Mucosa of descending colon (tissue), 3 donors: ENCODE measurements around the gene PCNP. TPM values are rescaled to one million over a fixed set of nuclear protein-coding genes. Genes with fewer than 3 reads are reported as not detected.
"Not testable (repeated sequence)": the region's sequence is repeated elsewhere in the genome, so short reads cannot be mapped to it uniquely, and the experiment has no call there.

ENCODE experiments used
- ATAC-seq: fragments of 200-7000 bp; cut with Tn5 transposase; one replicate; pipeline ENCODE4 v1.9.1; 2020; ENCODE audit warnings: mild to moderate bottlenecking, moderate library complexity
- DNase-seq, 3 donors: peaks; one replicate each; pipeline ENCODE4 v3.0.0-alpha.2; 2020
- H3K36me3 ChIP-seq: fragments of 200-600 bp; one replicate; pipeline ENCODE4 v1.8.0; 2021; ENCODE audit warnings: low read depth, mild to moderate bottlenecking
- H3K4me1 ChIP-seq: fragments of 200-600 bp; one replicate; pipeline ENCODE4 v1.8.0; 2021; ENCODE audit warnings: low read depth, mild to moderate bottlenecking
- H3K4me3 ChIP-seq: fragments of 200-600 bp; one replicate; pipeline ENCODE4 v1.8.0; 2021; ENCODE audit warnings: mild to moderate bottlenecking
- H3K9me3 ChIP-seq: fragments of 200-600 bp; one replicate; pipeline ENCODE4 v1.8.0; 2021; ENCODE audit warnings: mild to moderate bottlenecking
- intact Hi-C, 2 donors: fragments of 100-400 bp; cut with DNase I in 1 of 2; cut with micrococcal nuclease in 1 of 2; formaldehyde crosslinking; loops; one replicate each; pipeline versions ENCODE4 v1.11.0 to v1.11.1; 2022; cut with DNase I, micrococcal nuclease
- total RNA-seq, 3 donors: library from RNA; stranded (reverse); fragmentation: NEBNext Ultra II Directional in 2 of 3; extraction: Animal tissue kit (Norgen Biotek cat#: 25700) in 2 of 3; gene quantifications; one replicate each; pipeline versions ENCODE4 v1.2.1 to v1.2.4, GENCODE V29; 2021 to 2023
- TF ChIP-seq, protein P1 (sequence below): fragments of 200-600 bp; IDR thresholded peaks from one replicate; pipeline ENCODE4 v1.8.0; 2022; ENCODE audit warnings: antibody characterized with exemption, mild to moderate bottlenecking
- donor health status: DM: no; HTN: no; CAD: no; lungs with moderate emphysema.
- donor health status: DM: no; HTN: no; CAD: no.
- donor health status: DM: no; HTN: yes; CAD: no.

PCNP gene
- total RNA-seq, 3 donors from 2014 or later, result 78.0 to 168 (median 94.3) TPM

GRCh38 chr3:101603184-101603583 lies 29.2 kb downstream of the PCNP start:
- TF ChIP-seq, protein P1, sequence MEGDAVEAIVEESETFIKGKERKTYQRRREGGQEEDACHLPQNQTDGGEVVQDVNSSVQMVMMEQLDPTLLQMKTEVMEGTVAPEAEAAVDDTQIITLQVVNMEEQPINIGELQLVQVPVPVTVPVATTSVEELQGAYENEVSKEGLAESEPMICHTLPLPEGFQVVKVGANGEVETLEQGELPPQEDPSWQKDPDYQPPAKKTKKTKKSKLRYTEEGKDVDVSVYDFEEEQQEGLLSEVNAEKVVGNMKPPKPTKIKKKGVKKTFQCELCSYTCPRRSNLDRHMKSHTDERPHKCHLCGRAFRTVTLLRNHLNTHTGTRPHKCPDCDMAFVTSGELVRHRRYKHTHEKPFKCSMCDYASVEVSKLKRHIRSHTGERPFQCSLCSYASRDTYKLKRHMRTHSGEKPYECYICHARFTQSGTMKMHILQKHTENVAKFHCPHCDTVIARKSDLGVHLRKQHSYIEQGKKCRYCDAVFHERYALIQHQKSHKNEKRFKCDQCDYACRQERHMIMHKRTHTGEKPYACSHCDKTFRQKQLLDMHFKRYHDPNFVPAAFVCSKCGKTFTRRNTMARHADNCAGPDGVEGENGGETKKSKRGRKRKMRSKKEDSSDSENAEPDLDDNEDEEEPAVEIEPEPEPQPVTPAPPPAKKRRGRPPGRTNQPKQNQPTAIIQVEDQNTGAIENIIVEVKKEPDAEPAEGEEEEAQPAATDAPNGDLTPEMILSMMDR, result no peak
- ATAC-seq, result no peak
- Histone ChIP-seq H3K36me3 (no peaks in the 10 kb centered on the region), H3K4me1 (no peaks in the 10 kb centered on the region), H3K4me3 (no peak overlapping the region), H3K9me3 (no peaks in the 10 kb centered on the region)
- intact Hi-C loops, result no loop called here
- no peak for DNase-seq

DNA sequence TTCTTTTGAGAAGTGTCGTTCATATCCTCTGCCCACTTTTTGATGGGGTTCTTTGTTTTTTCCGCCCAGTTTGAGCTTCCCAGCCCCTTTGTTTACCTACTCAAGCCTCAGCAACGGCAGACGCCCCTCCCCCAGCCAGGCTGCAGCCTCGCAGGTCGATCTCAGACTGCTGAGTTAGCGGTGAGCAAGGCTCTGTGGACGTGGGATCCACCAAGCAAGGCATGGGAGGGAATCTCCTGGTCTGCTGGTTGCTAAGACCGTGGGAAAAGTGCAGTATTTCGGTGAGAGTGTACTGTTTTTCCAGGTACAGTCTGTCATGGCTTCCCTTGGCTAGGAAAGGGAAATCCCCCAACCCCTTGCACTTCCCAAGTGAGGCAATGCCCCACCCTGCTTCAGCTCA lies 31.4 kb downstream of the PCNP start:
- H3K4me3 ChIP-seq, H3K36me3 ChIP-seq, H3K4me1 ChIP-seq, DNase-seq, H3K9me3 ChIP-seq, ATAC-seq, intact Hi-C loops: not testable (repeated sequence)

GRCh38 chr3:101611023-101611422 lies 37.0 kb downstream of the PCNP start:
- TF ChIP-seq, protein P1, result no peak
- Histone ChIP-seq H3K9me3 (no peaks in the 10 kb centered on the region), H3K4me1 (no peaks in the 10 kb centered on the region), H3K36me3 (no peaks in the 10 kb centered on the region), H3K4me3 (no peak overlapping the region)
- ATAC-seq (no peak), DNase-seq (no peak)
- intact Hi-C loops, result no loop called here

DNA sequence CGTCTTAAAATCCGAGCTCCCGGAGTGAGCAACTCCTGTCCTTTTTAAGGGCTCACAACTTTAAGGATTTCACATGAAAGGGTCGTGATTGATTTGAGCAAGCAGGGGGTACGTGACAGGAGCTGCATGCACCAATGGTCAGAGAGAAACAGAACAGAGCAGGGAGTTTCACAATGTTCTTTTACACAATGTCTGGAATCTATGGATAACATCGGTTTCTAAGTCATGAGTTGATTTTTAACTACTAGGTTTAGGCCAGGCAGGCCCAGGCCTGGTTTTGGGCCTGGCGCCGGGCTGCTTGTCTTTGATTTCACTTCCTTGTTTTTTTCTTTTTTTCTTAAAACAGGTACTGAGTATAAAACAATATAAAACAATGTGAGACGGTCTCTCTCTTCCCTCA lies 39.0 kb downstream of the PCNP start:
- H3K4me1 ChIP-seq, DNase-seq, H3K9me3 ChIP-seq, H3K4me3 ChIP-seq, ATAC-seq, intact Hi-C loops, H3K36me3 ChIP-seq: not testable (repeated sequence)

- DNase-seq (no peak), ATAC-seq (no peak)
- no peaks in the 10 kb centered on the region for H3K9me3 ChIP-seq
- no peaks in the 10 kb centered on the region for H3K4me1 ChIP-seq
- TF ChIP-seq, protein P1, result no peak
- intact Hi-C loops, result no loop called here
- H3K36me3 ChIP-seq, result no peaks in the 10 kb centered on the region
- H3K4me3 ChIP-seq, result no peak overlapping the region
These were observed 41.5 kb downstream of the PCNP start for GRCh38 chr3:101615525-101615924.

GRCh38 chr3:101617478-101617877 lies 43.5 kb downstream of the PCNP start:
- H3K9me3 ChIP-seq, result no peaks in the 10 kb centered on the region
- no peaks in the 10 kb centered on the region for H3K4me1 ChIP-seq
- ATAC-seq (no peak), DNase-seq (no peak)
- H3K4me3 ChIP-seq, result no peak overlapping the region
- TF ChIP-seq, protein P1, result no peak
- H3K36me3 ChIP-seq, result no peaks in the 10 kb centered on the region
- intact Hi-C loops, result no loop called here

DNA sequence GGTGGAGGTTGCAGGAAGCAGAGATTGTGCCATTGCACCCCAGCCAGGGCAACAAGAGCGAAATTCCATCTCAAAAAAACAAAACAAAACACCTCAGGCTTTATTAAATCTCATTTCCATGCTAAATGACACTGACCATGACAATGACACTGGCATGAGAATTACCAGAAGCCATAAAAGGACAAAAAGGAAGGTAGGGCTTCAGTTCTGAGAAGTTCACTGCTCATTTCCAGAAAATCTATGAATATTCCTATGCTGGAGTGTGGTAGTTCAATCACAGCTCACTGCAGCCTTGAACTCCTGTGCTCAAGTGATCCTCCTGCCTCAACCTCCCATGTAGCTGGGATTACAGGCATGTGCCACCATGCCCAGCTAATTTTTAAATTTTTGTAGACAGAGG lies 44.7 kb downstream of the PCNP start:
- H3K4me3 ChIP-seq, result no peak overlapping the region
- no peaks in the 10 kb centered on the region for H3K36me3 ChIP-seq
- no peaks in the 10 kb centered on the region for H3K4me1 ChIP-seq
- H3K9me3 ChIP-seq, result no peaks in the 10 kb centered on the region
- ATAC-seq, result no peak
- intact Hi-C loops, result no loop called here
- no peak for DNase-seq
- TF ChIP-seq, protein P1, result no peak
